H1 (cell line): ENCODE data around the gene PBX1. TPM values are rescaled to one million over a fixed set of nuclear protein-coding genes. Genes with fewer than 3 reads are reported as not detected.

Experiments
- CBX5 ChIP-seq: fragments of 300-800, 300-1000 bp; sonication (generic); IDR thresholded peaks from 2 replicates; pipeline ENCODE4 v1.7.1; 2016; ENCODE audit warnings: antibody characterized with exemption, low read length, low read depth
- CHD1 ChIP-seq: IDR thresholded peaks from 2 replicates; pipeline ENCODE4 v1.6.1; 2012; ENCODE audit warnings: low read depth, low read length, improper control_type of control experiment
- E2F6 ChIP-seq: IDR thresholded peaks from 2 replicates; pipeline ENCODE4 v1.6.1; 2012; ENCODE audit warnings: inconsistent platforms
- KDM1A ChIP-seq: fragments of 200-600, 300-600 bp; sonication (generic); IDR thresholded peaks from 2 replicates; pipeline ENCODE4 v1.7.1; 2016; ENCODE audit warnings: mild to moderate bottlenecking, low read length, borderline replicate concordance
- KDM5A ChIP-seq: fragments of 200-600 bp; IDR thresholded peaks from 2 replicates; pipeline ENCODE4 v1.7.1; 2012; ENCODE audit warnings: mild to moderate bottlenecking, low read length, inconsistent platforms, mixed read lengths
- TBP ChIP-seq: IDR thresholded peaks from 2 replicates; pipeline ENCODE4 v1.6.1; 2011; ENCODE audit warnings: low read depth, low read length, improper control_type of control experiment
- polyA plus RNA-seq, 7 experiments: library from polyadenylated mRNA; depleted of rRNA in 3 of 7; stranded (reverse) in 5 of 7; unstranded in 2 of 7; fragments of >200 nt in 5 of 7; fragments of 200-250 nt in 2 of 7; gene quantifications; 1 replicate in 5 of 7; 2 replicates in 1 of 7; 4 replicates in 1 of 7; pipeline versions ENCODE4 v1.2.1 to v1.2.3, GENCODE V29; 2011 to 2013; ENCODE audit warnings: missing spikeins in 2 of 7, mixed read lengths in 2 of 7
- total RNA-seq: library from RNA; stranded (reverse); fragmentation: NEBNext Ultra II Directional; extraction: Animal tissue kit (Norgen Biotek cat#: 25700); gene quantifications from 2 replicates; pipeline ENCODE4 v1.2.1, GENCODE V29; 2021

Gene PBX1
- total and polyA plus RNA-seq, 2 of the 8 experiments (the other 6 are each of a cell fraction or from before 2014, with no cell fraction given): 87.4 to 124 TPM

GRCh38 chr1:164743976-164744375, 185.0 kb downstream of the PBX1 start (continued):
- no peak for TF ChIP-seq TBP
- no peak for TF ChIP-seq CHD1
- no peak for TF ChIP-seq KDM5A
- TF ChIP-seq E2F6: no peak
- TF ChIP-seq CBX5: no peak
- no peak for TF ChIP-seq KDM1A
